T1000 (cell line): ENCODE measurements around the gene NFATC1.

Experiments used
- DNase-seq: peaks from one replicate; lab custom pipeline; 2025; ENCODE audit warnings: mixed read lengths; lab: John Stamatoyannopoulos, UW

NFATC1 gene

DNA sequence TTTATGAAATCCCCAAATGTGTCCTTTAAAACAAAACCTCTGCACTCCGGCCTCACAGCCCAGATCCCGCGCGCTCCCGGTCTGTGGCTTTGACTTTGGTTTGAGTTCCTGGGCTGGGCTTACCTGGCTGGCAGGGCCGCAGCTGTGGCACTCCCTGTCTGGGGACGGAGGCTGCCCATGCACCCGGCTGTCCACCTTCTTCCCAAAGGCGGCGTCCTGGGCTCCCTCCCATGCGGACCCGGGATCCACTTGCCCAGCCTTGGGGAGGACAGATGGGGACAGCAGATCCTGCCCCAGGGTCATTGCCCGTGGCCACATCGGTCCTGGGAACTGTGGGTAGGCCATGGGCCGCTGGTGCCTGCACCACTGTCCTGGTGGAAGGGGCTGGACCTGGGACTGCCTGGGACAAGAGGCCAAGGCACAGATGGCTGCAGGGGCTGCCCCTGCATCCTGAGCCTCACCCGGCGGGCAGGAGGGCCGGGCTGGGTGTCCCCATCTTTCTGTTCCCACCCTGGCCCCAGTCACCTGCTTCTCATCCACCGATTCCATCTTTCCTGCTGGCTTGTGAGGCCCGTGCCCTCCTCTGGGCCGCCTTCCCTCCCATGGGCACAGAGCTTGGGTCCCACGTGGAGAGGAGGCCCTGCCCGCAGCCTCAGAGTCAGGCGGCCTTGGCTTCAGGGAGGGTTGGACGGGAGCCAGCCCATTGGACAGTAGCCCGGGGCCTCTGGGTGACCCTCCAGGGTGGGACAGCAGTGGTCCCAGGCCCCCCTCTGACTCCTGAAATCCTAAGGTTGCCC lies 27.7 kb downstream of the NFATC1 start:
- no peak for DNase-seq

DNA sequence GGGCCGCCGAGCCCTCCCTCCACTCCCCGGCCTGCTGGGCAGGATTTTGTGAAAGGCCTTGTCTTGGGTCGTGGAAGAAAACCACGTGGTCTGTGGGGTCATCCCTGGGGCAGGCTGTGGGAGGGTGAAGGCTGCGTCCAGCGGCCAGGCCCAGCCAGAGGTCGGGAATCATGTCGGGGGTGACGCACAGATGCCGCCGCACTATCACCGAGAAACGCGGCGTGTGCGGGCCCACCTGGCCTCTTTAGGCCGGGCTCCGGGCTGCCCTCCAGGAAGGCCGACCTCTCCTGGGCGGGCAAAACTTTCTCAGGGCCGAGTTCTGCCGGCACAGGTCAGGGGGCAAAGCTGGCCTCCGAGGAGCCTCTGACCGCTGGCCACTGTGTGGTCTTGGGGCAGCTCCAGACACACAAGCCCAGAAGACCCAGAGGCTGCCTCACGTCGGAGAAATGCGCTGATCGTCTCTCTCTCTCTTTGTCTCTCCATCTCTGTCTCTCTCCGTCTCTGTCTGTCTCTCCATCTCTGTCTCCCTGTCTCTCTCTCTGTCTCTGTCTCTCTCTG lies 28.4 kb downstream of the NFATC1 start:
- no peak for DNase-seq

DNA sequence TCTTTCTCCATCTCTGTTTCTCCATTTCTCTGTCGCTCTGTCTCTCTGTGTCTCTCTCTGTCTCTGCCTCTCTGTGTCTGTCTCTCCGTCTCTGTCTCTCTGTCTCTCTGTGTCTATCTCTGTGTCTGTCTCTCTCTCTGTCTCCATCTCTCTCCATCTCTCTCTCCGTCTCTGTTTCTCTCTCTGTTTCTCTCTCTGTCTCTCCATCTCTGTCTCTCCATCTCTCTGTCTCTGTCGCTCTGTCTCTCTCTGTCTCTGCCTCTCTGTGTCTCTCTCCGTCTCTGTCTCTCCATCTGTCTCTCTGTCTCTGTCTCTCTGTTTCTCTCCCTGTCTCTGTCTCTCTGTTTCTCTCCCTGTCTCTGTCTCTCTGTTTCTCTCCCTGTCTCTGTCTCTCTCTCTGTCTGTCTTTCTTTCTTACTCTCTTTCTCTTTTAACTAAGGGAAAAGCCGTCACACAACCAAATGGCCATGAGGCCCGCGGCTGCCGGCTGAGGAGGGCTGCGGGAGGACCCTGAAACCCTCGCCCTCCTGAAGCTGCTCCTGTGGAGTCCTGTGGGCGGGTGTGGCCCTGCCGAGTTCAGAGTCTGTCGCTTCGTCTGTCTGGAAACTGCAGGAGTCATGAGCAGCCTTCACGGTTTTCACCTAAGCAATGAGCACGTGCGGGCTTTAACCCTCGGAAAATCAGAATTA lies 29.3 kb downstream of the NFATC1 start:
- no peak for DNase-seq

DNA sequence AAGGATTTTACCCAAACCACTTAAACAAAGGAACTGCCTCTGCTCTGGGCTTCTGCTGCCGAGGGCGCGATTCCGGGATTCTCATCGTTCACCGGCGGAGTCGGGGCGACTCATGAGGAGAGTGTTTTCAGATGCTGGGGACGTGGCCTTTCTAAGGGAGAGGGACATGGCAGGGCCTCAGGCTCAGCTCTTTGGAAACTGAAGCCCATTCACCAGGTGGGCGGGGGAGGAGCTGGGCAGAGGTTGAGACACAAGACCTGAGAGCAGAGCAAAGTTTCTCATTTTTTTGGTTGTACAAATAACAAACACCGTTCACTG lies 29.8 kb downstream of the NFATC1 start:
- no peak for DNase-seq

DNA sequence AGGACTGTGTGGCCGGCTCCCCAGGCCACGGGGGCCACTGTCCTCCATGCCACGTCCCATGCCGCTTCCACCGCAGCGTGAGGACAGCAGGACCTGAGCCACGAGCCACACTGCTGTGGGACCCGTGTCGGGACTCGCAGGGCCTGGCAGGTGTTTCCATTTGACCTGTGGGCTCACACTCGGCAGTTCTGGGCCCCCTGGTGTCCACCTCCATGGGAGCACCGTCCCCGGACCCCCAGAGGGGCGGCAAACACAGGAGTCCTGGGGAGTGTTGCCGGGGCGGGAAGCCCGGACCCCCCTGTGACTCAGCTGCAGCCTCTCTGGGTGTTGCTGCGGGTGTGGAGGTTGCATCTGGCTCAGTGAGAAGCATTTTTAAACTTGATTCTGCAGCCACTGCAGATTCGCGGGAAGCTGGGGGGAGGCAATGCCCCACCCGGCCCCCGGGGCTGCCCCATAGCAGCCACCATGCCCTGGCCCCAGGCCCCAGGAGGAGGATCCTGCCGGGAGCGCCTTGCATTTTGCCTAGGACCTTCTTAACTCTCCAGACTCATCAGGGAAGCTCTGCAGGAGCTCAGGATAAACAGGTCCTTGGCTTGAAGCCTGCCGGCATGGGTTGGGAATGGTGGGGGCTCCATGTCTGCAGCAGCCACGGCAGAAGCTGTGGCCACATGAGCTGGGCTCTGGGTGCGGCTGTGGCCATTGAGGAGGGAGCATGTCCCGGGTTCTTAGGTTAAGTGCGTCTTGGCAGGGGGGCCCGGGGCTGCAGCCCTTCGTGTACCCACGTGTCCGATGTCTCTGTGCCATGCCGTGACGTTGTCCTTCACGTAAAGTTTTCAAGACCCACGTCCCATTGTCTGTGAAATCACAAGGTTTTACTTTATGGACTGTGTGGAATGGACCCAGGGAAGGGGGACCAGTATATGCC lies 30.9 kb downstream of the NFATC1 start:
- no peak for DNase-seq

DNA sequence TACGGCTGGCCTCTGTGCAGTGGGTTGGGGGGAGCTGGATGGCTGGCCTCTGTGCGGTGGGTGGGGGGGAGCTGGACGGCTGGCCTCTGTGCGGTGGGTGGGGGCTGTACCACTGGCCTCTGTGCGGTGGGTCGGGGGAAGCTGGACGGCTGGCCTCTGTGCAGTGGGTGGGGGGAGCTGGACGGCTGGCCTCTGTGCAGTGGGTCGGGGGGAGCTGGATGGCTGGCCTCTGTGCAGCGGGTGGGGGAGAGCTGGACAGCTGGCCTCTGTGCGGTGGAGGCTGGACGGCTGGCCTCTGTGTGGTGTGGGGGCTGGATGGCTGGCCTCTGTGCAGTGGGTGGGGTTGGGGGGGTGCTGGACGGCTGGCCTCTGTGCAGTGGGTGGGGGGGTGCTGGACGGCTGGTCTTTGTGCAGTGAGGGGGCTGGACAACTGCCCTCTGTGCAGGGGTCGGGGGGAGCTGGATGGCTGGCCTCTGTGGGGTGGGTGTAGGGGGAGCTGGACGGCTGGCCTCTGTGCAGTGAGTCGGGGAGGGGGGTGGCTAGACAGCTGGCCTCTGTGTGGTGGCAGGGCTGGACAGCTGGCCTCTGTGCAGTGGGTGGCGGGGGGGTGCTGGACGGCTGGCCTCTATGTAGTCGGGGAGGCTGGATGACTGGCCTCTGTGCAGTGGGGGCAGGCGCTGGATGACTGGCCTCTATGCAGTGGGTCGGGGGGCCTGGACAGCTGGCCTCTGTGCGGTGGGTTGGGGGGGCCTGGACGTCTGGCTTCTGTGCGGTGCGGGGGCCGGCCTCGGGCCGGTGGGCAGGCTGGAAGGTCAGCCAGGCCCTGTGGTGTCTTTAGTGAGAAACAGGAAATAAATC lies 31.9 kb downstream of the NFATC1 start:
- no peak for DNase-seq

DNA sequence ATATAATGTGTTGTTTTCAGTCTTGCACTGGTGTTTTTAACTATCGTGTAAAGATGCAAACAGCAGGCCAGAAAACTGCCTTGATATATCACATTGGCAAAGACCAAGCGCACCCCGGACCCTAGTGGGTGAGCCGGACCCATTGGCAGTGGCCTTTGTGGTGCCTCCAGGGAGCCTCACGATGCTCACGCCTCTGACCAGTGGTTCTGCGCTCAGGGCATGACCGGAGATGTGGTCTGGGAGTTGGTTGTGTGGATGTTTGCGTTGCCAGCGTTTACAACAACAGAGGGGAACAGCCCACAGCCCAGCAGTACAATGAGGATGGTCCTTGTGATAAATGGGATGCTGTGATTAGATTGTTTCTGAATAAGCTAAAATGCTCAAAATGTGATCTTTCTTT lies 32.6 kb downstream of the NFATC1 start:
- DNase-seq = no peak

DNA sequence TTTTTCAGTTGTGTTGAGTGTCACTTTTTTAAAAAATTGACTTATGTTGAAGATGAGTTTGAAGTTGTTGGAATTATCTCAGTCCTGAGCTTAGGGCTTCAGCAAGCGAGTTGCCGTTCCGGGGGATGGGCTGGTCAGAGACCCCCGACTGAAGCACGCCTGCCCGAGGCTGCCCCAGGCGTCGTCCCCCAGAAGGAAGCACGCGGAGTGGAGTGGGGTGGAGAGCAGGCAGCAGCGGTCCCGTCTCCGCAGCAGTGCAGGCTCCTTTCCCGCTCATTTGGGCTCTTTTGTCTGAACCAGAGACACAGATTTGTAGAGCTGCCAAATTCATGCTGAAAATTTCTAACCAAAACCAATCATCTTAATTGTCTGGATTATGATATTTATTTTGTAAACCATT lies 33.7 kb downstream of the NFATC1 start:
- DNase-seq = no peak

DNA sequence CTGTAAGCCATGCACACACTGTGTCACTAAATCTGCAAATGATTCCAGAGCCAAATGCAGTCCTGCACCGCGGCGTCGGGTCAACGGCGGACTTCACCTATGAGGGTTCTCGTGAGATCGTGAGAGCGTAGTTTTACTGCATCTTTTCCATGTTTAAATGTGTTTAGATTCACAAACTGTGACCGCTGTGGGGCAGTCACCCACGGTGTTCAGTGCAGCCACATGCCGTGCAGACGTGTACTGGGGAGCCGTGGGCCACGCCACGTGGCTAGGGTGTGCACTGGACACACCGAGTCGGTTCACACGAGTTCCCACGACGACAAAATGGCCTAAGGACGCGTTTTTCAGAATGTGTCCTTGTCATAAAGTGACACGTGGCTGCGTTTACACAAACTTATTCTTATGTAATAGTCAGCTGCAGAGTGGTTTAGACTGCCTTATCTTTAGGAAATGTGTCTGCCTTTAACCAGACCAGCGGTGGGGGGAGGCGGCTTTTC lies 34.1 kb downstream of the NFATC1 start:
- no peak for DNase-seq

DNA sequence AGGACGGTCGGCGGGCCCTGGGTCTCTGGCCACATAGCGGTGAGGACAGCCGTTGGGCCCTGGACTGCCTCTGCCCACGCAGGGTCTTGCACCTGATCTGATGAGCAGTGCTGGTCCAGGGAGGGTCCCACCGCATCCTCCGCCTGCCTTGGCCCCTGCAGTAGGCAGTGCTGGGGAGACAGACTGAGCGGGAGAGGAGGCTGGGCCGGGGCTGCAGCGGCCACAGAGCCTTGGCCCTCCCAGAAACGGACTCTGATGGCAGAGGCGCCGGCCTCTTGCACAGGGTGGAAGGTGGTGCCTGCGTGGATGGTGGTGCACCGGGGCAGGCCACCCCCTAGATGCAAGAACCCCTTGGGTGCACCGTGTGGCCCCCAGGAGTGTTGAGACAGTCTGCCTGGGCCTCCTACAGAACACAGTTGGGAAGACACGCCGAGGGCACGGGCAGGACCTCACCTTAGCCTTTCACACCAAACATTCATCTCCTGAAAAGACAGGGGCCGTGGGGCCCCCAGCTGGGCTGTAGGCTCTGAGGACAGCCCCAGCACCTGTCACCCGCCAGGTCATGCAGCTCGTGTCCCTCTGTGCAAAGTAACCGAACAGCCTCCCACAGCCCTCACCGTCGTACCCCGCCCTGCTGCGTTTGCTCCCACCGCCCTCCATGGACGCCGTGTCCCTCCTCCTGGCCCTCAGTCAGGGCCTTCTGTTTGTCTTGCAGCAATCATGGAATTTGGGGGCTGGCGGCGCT lies 36.8 kb downstream of the NFATC1 start:
- DNase-seq = no peak

DNA sequence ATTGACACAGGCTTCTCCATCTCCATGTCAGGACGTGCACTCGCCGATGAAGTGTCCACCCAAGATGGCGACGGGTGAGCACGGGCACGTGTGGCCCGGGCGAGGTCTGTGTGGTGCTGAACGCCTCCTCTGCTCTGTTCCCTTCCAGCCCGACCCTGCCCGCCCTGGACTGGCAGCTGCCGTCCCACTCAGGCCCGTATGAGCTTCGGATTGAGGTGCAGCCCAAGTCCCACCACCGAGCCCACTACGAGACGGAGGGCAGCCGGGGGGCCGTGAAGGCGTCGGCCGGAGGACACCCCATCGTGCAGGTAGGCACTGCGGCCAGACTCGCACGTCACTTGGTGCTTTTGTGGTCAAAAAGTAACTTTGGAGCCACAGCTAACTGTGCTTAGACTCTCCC lies 37.7 kb downstream of the NFATC1 start:
- DNase-seq = no peak

DNA sequence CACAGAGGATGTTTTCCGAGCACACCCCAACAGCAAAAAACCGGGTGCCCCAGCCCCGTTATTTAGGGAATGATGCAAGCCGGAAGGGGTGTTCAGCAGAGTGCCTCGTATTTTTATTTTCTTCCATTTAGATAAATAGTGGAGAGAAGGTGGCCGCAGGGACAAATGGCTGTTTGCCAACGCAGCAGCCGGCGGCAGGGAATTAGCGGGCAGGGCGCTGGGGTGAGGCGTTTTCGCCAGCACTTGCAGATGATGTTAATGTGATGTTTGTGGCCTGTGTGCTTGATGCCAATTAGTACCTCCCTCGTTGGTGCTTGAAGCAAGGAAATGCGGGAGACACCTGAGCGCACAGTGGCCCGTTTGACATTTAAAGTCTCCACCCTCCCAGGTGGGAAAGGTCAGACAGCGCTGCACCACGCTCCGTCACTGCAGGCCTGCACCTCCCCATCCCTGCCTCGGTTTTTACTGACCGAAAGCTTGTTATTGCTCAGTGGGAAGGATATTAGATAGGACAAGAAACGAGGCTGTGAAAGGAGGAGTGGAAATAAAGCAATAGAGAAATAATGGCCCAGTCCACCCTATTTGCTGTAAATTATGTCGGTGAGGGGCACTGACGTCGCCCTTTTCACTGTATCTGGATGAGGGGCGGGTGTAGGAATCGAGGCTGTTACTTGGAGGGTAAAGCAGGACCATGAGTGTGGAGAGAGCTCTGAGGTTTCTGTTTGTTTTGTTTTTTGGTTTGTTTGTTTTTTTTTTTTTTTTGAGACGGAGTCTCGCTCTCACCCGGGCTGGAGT lies 39.1 kb downstream of the NFATC1 start:
- no peak for DNase-seq

DNA sequence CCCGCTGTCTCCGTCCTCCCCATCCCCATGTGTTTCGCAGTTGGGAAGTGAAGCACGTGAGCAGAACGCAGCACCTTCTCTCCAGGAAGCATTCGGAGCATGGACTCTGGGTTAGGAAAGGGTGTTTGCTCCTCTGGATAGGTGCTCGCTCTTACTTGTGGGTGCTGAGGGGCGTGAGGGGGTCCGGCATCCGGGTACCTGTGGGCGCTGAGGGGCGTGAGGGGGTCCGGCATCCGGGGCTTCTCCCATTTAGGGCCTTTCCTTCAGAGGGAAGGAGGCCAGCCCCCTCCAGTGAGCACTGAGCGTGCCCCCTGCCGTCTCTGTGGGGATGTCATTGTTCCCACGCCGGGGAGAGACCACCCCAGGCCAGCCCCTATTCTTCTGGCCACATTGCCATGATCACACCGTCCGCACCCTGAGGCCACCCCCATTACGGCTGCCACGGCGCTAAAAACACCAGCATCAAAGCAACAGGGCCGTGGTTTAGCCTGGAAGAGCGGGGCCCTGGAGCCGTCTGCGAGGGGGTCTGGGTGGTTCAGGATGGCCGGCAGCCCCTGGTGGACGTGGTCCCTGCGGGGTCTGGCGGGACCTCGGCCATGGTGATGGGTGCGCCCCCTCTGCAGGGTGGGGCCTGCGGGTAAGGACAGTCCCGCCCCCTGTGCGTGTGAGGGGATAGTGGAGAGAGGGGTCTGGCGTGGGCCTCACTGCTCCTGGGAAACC lies 41.0 kb downstream of the NFATC1 start:
- no peak for DNase-seq

DNA sequence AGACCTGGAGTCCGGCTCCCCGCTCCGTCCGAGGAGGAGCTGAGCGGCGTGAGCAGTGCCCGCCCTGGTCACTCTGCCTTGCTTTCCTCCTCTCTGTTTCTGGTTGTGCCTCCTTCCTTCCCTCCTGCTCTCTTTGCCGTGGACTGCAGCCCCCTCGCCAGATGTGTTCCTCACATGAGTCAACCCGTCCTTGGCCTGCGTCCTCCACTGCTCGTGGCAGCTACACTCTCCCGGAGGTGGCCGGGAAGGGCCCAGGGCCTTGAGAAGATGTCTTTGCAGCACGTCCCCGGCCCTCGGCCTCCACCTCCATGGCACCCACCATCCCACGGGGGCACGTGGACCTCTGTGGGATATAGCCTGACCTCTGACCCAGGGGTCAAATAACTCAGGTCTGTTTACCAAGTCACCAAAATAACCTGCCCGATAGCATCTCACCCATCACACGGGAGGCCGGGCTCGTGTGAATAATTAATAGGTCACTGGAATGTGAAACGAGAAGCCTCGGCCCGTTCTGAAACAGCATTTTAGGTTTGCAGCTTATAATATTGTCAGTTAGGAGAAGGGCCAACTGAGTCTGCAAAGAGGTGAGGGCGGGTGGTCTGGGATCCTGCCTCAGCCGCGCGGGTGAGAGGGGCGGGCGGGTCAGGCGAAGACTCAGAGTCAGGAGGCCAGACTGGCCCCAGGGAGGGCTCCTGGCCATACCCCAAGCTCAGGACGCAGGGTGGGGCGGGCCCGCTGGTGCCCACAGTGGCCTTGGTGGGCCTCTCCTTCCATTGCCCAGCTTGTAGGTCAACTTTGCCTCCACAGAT lies 42.6 kb downstream of the NFATC1 start:
- DNase-seq = no peak

DNA sequence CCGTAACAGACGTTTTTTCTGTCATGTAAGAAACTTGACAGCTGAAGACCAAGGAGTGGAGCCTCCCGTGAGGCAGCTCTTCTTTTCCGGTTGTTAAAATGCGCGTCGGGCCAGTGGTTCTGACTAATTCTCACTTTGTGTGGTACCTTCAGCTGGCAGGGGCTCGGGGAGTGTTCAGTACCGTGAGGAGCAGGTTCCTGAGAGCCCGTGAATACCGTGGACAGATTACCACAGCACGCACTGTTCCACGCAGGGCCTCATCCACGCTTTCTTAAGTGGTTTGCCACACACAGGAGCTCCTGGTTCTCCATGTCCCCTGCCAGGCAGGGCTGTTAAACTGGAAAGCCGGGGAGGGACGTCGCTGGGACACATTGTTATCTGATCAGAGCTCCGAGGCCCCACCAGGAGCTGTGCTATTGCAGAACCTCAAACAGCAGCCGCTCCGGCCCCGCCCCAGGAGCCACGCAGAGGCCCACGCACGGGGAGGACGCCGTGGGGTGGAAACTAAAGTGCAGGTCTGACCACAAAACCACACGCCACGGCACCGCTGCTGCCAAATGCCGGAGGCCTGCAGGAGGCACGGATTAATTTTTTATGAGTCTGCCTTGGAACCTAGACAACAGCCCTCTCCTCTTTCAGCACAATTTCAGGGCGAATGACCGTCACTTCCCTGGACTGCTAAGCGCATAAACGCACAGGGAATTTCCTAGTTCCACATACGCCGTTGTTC lies 43.3 kb downstream of the NFATC1 start:
- no peak for DNase-seq

DNA sequence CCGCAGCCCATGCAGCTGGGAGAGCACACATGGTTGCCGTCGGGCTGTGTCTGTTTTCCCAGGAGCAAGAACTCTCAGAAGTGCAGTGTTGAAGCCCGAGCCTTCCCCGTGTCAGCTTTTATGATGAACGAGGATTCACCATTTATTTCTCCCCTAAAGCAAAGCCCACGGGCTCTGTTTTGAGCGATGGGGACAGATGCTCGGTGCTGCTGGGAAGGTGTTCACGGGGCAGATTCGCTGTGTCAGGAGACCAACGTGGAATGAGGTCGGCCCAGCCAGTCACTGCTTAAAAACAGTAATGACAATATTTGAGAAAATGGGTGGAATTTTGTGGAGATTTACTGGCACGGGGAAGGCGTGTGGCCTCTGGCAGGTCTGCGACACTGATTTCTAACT lies 43.9 kb downstream of the NFATC1 start:
- no peak for DNase-seq

DNA sequence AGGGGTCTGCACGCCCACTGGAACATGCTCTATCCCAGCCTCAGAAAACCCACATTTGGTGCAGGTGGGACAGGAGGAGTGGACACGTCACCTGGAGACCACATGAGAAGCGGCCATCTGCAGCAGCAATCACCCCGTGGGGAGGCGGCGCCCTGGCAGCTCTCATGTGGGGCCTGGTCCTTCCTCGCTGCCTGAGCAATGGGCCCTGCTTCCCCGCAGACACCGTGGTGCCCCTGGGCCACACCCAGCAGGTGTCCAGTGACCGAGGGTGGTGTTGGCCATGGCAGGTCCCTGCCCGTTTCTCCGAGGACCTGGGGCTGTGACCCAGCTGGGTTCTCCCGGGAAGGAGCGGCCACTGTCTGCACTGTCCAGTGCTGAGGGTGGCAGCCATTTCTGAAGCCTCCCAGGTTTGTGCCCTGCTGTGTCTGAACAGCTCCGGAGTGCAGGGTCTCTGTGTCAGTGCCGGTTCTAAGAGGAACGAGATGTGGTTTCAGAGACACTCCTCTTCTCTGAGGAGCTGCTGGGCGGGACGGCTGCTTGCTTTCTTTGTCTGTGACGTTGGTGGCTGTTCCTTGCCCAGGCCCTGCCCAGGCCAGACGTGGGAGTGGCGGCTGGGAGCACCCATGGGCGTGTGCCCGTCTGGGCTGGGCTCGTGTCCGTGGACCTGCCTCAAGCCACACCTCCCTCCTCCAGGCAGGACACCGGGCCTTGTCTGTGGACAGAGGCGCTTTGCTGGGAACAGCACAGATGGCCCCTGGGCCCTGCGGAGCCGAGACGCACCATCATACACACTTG lies 44.8 kb downstream of the NFATC1 start:
- DNase-seq = no peak
